Neural progenitor cell (in vitro differentiated cells): ENCODE results near the gene VAPB. TPM values are rescaled to one million over a fixed set of nuclear protein-coding genes. Genes with fewer than 3 reads are reported as not detected.

Source experiments
- DNase-seq: peaks from one replicate; pipeline ENCODE4 v3.0.0-alpha.2; 2016; ENCODE audit warnings: low spot score
- H2AFZ ChIP-seq: fragments of 200-600 bp; sonication (generic); replicated peaks from 2 replicates; pipeline ENCODE4 v1.6.1; 2016; ENCODE audit warnings: antibody characterized with exemption
- H3F3A ChIP-seq: fragments of 200-600 bp; sonication (generic); 2 replicates; pipeline ENCODE4 v1.6.1; 2016; ENCODE audit warnings: antibody characterized with exemption, low read depth
- H3K27ac ChIP-seq: fragments of 200-600 bp; sonication (generic); 2 replicates; pipeline ENCODE4 v1.5.1; 2016; ENCODE audit warnings: mild to moderate bottlenecking
- H3K27me3 ChIP-seq: fragments of 200-600 bp; sonication (generic); 2 replicates; pipeline ENCODE4 v1.6.1; 2016; ENCODE audit warnings: mild to moderate bottlenecking, moderate library complexity
- H3K36me3 ChIP-seq: fragments of 200-600 bp; sonication (generic); 2 replicates; pipeline ENCODE4 v1.5.1; 2016
- H3K4me1 ChIP-seq: fragments of 200-600 bp; sonication (generic); 2 replicates; pipeline ENCODE4 v1.6.1; 2016; ENCODE audit warnings: mixed run types
- H3K4me2 ChIP-seq: fragments of 200-600 bp; sonication (generic); 2 replicates; pipeline ENCODE4 v1.6.1; 2016
- H3K4me3 ChIP-seq: fragments of 200-600 bp; sonication (generic); 2 replicates; pipeline ENCODE4 v1.5.1; 2016
- H3K79me2 ChIP-seq: fragments of 200-600 bp; sonication (generic); 2 replicates; pipeline ENCODE4 v1.6.1; 2016; ENCODE audit warnings: low read depth
- H3K9ac ChIP-seq: fragments of 200-600 bp; sonication (generic); 2 replicates; pipeline ENCODE4 v1.6.1; 2016
- H3K9me3 ChIP-seq: fragments of 200-600 bp; sonication (generic); 2 replicates; pipeline ENCODE4 v1.5.1; 2016; ENCODE audit warnings: low read depth
- H4K20me1 ChIP-seq: fragments of 200-600 bp; sonication (generic); 2 replicates; pipeline ENCODE4 v1.6.1; 2016; ENCODE audit warnings: low read depth
- H3K27ac Mint-ChIP-seq: 3 replicates; pipeline ENCODE4 v1.8.0; 2021; ENCODE audit warnings: mixed read lengths
- H3K27me3 Mint-ChIP-seq: 2 replicates; pipeline ENCODE4 v1.8.0; 2022; ENCODE audit warnings: low read depth, mild to moderate bottlenecking, inconsistent platforms, moderate library complexity, mixed read lengths; ENCODE audit not compliant: insufficient read depth
- H3K36me3 Mint-ChIP-seq: 3 replicates; pipeline ENCODE4 v1.8.0; 2021; ENCODE audit warnings: mixed read lengths
- H3K4me1 Mint-ChIP-seq: 3 replicates; pipeline ENCODE4 v1.8.0; 2021; ENCODE audit warnings: mixed read lengths
- H3K4me3 Mint-ChIP-seq: 3 replicates; pipeline ENCODE4 v1.8.0; 2021; ENCODE audit warnings: mild to moderate bottlenecking, moderate library complexity, mixed read lengths
- H3K9me3 Mint-ChIP-seq: 3 replicates; pipeline ENCODE4 v1.8.0; 2020; ENCODE audit warnings: mixed read lengths
- CTCF ChIP-seq: fragments of 200-600 bp; sonication (generic); IDR thresholded peaks from 2 replicates; pipeline ENCODE4 v1.5.1; 2017; ENCODE audit warnings: antibody characterized with exemption, mild to moderate bottlenecking
- EZH2 ChIP-seq: fragments of 200-600 bp; sonication (generic); IDR thresholded peaks from 2 replicates; pipeline ENCODE4 v1.6.1; 2017; ENCODE audit warnings: antibody characterized with exemption, mild to moderate bottlenecking, moderate library complexity
- EZH2phosphoT487 ChIP-seq: fragments of 200-600 bp; sonication (generic); IDR thresholded peaks from 2 replicates; pipeline ENCODE4 v1.6.1; 2017; ENCODE audit warnings: antibody characterized with exemption
- total RNA-seq: library from RNA; depleted of rRNA; stranded (reverse); fragments of >200 nt; gene quantifications from 2 replicates; pipeline ENCODE4 v1.2.3, GENCODE V29; 2015; ENCODE audit warnings: low replicate concordance

VAPB gene
- total RNA-seq, 1 donor from 2014 or later: 31.9 TPM

GRCh38 chr20:58394801-58395200 is 5.8 kb downstream of the VAPB start:
- Histone ChIP-seq H4K20me1 (peaks cover 85% of the 10 kb centered on the region), H3K9me3 (no peaks in the 10 kb centered on the region), H3K27ac (no peak overlapping the region), H3F3A (no peaks in the 10 kb centered on the region), H3K36me3 (no peaks in the 10 kb centered on the region), H3K79me2 (peaks cover 100% of the 10 kb centered on the region), H3K27me3 (no peaks in the 10 kb centered on the region), H3K9ac (no peak overlapping the region), H3K4me2 (no peak overlapping the region), H3K4me3 (no peak overlapping the region), H2AFZ (no peak overlapping the region), H3K4me1 (peaks cover 13% of the 10 kb centered on the region)
- H3K36me3 Mint-ChIP-seq: peaks cover 69% of the 10 kb centered on the region
- peaks cover 18% of the 10 kb centered on the region for H3K4me1 Mint-ChIP-seq
- H3K27me3 Mint-ChIP-seq: peaks cover 5% of the 10 kb centered on the region
- H3K9me3 Mint-ChIP-seq: peaks cover 22% of the 10 kb centered on the region
- H3K27ac Mint-ChIP-seq: no peak overlapping the region
- DNase-seq: no peak
- H3K4me3 Mint-ChIP-seq: no peak overlapping the region
- no peak for TF ChIP-seq CTCF
- TF ChIP-seq EZH2: no peak
- TF ChIP-seq EZH2phosphoT487: no peak

GRCh38 chr20:58395604-58396003 is 6.6 kb downstream of the VAPB start:
- no peak overlapping the region for H3K4me3 Mint-ChIP-seq
- peaks cover 22% of the 10 kb centered on the region for H3K9me3 Mint-ChIP-seq
- no peak overlapping the region for H3K9ac ChIP-seq
- H3K9me3 ChIP-seq: no peaks in the 10 kb centered on the region
- no peaks in the 10 kb centered on the region for H3K27me3 ChIP-seq
- H3K4me1 ChIP-seq: peaks cover 5% of the 10 kb centered on the region
- peaks cover 71% of the 10 kb centered on the region for H3K36me3 Mint-ChIP-seq
- no peak for DNase-seq
- H3K4me2 ChIP-seq: no peak overlapping the region
- H2AFZ ChIP-seq: no peak overlapping the region
- H3F3A ChIP-seq: no peaks in the 10 kb centered on the region
- H3K36me3 ChIP-seq: no peaks in the 10 kb centered on the region
- H3K79me2 ChIP-seq: peaks cover 100% of the 10 kb centered on the region
- peaks cover 10% of the 10 kb centered on the region for H3K4me1 Mint-ChIP-seq
- peaks cover 2% of the 10 kb centered on the region for H3K27me3 Mint-ChIP-seq
- H3K4me3 ChIP-seq: no peak overlapping the region
- H3K27ac Mint-ChIP-seq: no peak overlapping the region
- H3K27ac ChIP-seq: no peak overlapping the region
- H4K20me1 ChIP-seq: peaks cover 85% of the 10 kb centered on the region
- TF ChIP-seq EZH2phosphoT487 (no peak), EZH2 (no peak), CTCF (no peak)

- Histone ChIP-seq H3K79me2 (peaks cover 100% of the 10 kb centered on the region), H3K9ac (no peak overlapping the region), H3K4me1 (no peaks in the 10 kb centered on the region), H3K27me3 (no peaks in the 10 kb centered on the region), H3K36me3 (no peaks in the 10 kb centered on the region), H2AFZ (no peak overlapping the region), H3K27ac (no peak overlapping the region), H3F3A (no peaks in the 10 kb centered on the region), H3K4me3 (no peak overlapping the region), H4K20me1 (peaks cover 85% of the 10 kb centered on the region), H3K9me3 (no peaks in the 10 kb centered on the region), H3K4me2 (no peak overlapping the region)
- Mint-ChIP-seq H3K4me3 (no peak overlapping the region), H3K27ac (no peak overlapping the region), H3K27me3 (no peaks in the 10 kb centered on the region), H3K9me3 (peaks cover 22% of the 10 kb centered on the region), H3K36me3 (peaks cover 58% of the 10 kb centered on the region), H3K4me1 (no peaks in the 10 kb centered on the region)
- no peak for DNase-seq
- TF ChIP-seq EZH2phosphoT487: no peak
- TF ChIP-seq EZH2: no peak
- TF ChIP-seq CTCF: no peak
Observed at GRCh38 chr20:58397429-58397828, 8.4 kb downstream of the VAPB start.
